Measurements from ENCODE around the gene GRAMD1B.

GRAMD1B gene

GRCh38 chr11:123576082-123576481, 146.0 kb downstream of the GRAMD1B start:
- no peaks in the 10 kb centered on the region for H3K9me3 ChIP-seq
- DNase-seq (ENCODE audit: low spot score in 2 of 2) = no peak
- H3K4me3 ChIP-seq = no peak overlapping the region
- no peaks in the 10 kb centered on the region for H3K4me1 ChIP-seq
- in situ Hi-C loops (cut with MboI; ENCODE audit: low sequenced_read_pairs) = loop anchor here (10.0 kb wide), 1 partner anchor 61 kb away; no protein-coding TSS in a partner anchor
- H3K27me3 ChIP-seq (ENCODE audit: low read depth) = no peaks in the 10 kb centered on the region
- H3K36me3 ChIP-seq (replicated peaks) = no peaks in the 10 kb centered on the region

GRCh38 chr11:123576501-123576900, 146.4 kb downstream of the GRAMD1B start:
- no peak overlapping the region for H3K4me3 ChIP-seq
- no peaks in the 10 kb centered on the region for H3K9me3 ChIP-seq
- no peaks in the 10 kb centered on the region for H3K27me3 ChIP-seq (ENCODE audit: low read depth)
- no peaks in the 10 kb centered on the region for H3K4me1 ChIP-seq
- H3K36me3 ChIP-seq (replicated peaks) = no peaks in the 10 kb centered on the region
- DNase-seq (ENCODE audit: low spot score in 2 of 2) = no peak
- in situ Hi-C loops (cut with MboI; ENCODE audit: low sequenced_read_pairs) = loop anchor here (10.0 kb wide), 1 partner anchor 62 kb away; no protein-coding TSS in a partner anchor

- Histone ChIP-seq H3K9me3 (no peaks in the 10 kb centered on the region), H3K4me3 (no peak overlapping the region), H3K36me3 (replicated peaks) (no peaks in the 10 kb centered on the region), H3K27me3 (ENCODE audit: low read depth) (no peaks in the 10 kb centered on the region), H3K4me1 (no peaks in the 10 kb centered on the region)
- peak; percentile 37 to 86 for DNase-seq (ENCODE audit: low spot score in 2 of 2)
- in situ Hi-C loops (cut with MboI; ENCODE audit: low sequenced_read_pairs) = loop anchor here (10.0 kb wide), 1 partner anchor 62 kb away; no protein-coding TSS in a partner anchor
Observed at GRCh38 chr11:123577081-123577598, 147.1 kb downstream of the GRAMD1B start.

- DNase-seq (ENCODE audit: low spot score in 2 of 2) = no peak
- Histone ChIP-seq H3K4me3 (no peak overlapping the region), H3K27me3 (ENCODE audit: low read depth) (no peaks in the 10 kb centered on the region), H3K9me3 (no peaks in the 10 kb centered on the region), H3K4me1 (no peaks in the 10 kb centered on the region), H3K36me3 (replicated peaks) (no peaks in the 10 kb centered on the region)
- in situ Hi-C loops (cut with MboI; ENCODE audit: low sequenced_read_pairs) = loop anchor here (10.0 kb wide), 1 partner anchor 64 kb away; no protein-coding TSS in a partner anchor
Observed at GRCh38 chr11:123578778-123579481, 148.9 kb downstream of the GRAMD1B start.

GRCh38 chr11:123579482-123579812, 149.4 kb downstream of the GRAMD1B start:
- DNase-seq (ENCODE audit: low spot score in 2 of 2) = no peak
- in situ Hi-C loops (cut with MboI; ENCODE audit: low sequenced_read_pairs) = loop anchor here (10.0 kb wide), 1 partner anchor 65 kb away; no protein-coding TSS in a partner anchor
- no peak overlapping the region for H3K4me3 ChIP-seq
- H3K36me3 ChIP-seq (replicated peaks) = no peaks in the 10 kb centered on the region
- no peaks in the 10 kb centered on the region for H3K9me3 ChIP-seq
- H3K4me1 ChIP-seq = no peaks in the 10 kb centered on the region
- H3K27me3 ChIP-seq (ENCODE audit: low read depth) = no peaks in the 10 kb centered on the region

- H3K9me3 ChIP-seq = no peaks in the 10 kb centered on the region
- H3K4me1 ChIP-seq = no peaks in the 10 kb centered on the region; the same call in 1 of the 2 replicates
- H3K36me3 ChIP-seq (replicated peaks) = no peaks in the 10 kb centered on the region
- H3K4me3 ChIP-seq = no peak overlapping the region
- in situ Hi-C loops (cut with MboI; ENCODE audit: low sequenced_read_pairs) = no loop called here
- no peak for DNase-seq (ENCODE audit: low spot score in 2 of 2)
- no peaks in the 10 kb centered on the region for H3K27me3 ChIP-seq (ENCODE audit: low read depth)
Observed at GRCh38 chr11:123580137-123580536, 150.1 kb downstream of the GRAMD1B start.

GRCh38 chr11:123580557-123581275, 150.6 kb downstream of the GRAMD1B start:
- Histone ChIP-seq H3K9me3 (no peaks in the 10 kb centered on the region), H3K36me3 (replicated peaks) (no peaks in the 10 kb centered on the region), H3K4me3 (no peak overlapping the region), H3K27me3 (ENCODE audit: low read depth) (no peaks in the 10 kb centered on the region), H3K4me1 (peaks cover 5% of the 10 kb centered on the region; the same call in 1 of the 2 replicates)
- peak; percentile 37 to 84 for DNase-seq (ENCODE audit: low spot score in 2 of 2)
- in situ Hi-C loops (cut with MboI; ENCODE audit: low sequenced_read_pairs) = no loop called here

GRCh38 chr11:123581651-123582399, 151.8 kb downstream of the GRAMD1B start:
- no peaks in the 10 kb centered on the region for H3K9me3 ChIP-seq
- H3K4me1 ChIP-seq = peaks cover 5% of the 10 kb centered on the region; the same call in 1 of the 2 replicates
- H3K27me3 ChIP-seq (ENCODE audit: low read depth) = no peaks in the 10 kb centered on the region
- H3K4me3 ChIP-seq = no peak overlapping the region
- in situ Hi-C loops (cut with MboI; ENCODE audit: low sequenced_read_pairs) = no loop called here
- no peak for DNase-seq (ENCODE audit: low spot score in 2 of 2)
- H3K36me3 ChIP-seq (replicated peaks) = no peaks in the 10 kb centered on the region

GRCh38 chr11:123582992-123583504, 153.0 kb downstream of the GRAMD1B start:
- Histone ChIP-seq H3K36me3 (replicated peaks) (no peaks in the 10 kb centered on the region), H3K4me3 (no peak overlapping the region), H3K9me3 (no peaks in the 10 kb centered on the region), H3K27me3 (ENCODE audit: low read depth) (no peaks in the 10 kb centered on the region), H3K4me1 (peaks cover 5% of the 10 kb centered on the region; the same call in 1 of the 2 replicates)
- no peak for DNase-seq (ENCODE audit: low spot score in 2 of 2)
- in situ Hi-C loops (cut with MboI; ENCODE audit: low sequenced_read_pairs) = no loop called here

GRCh38 chr11:123584186-123584585, 154.1 kb downstream of the GRAMD1B start:
- Histone ChIP-seq H3K4me1 (peaks cover 5% of the 10 kb centered on the region; the same call in 1 of the 2 replicates), H3K9me3 (no peaks in the 10 kb centered on the region), H3K27me3 (ENCODE audit: low read depth) (no peaks in the 10 kb centered on the region), H3K4me3 (no peak overlapping the region), H3K36me3 (replicated peaks) (no peaks in the 10 kb centered on the region)
- in situ Hi-C loops (cut with MboI; ENCODE audit: low sequenced_read_pairs) = no loop called here
- DNase-seq (ENCODE audit: low spot score in 2 of 2) = no peak

- Histone ChIP-seq H3K36me3 (replicated peaks) (no peaks in the 10 kb centered on the region), H3K4me3 (no peak overlapping the region), H3K9me3 (no peaks in the 10 kb centered on the region), H3K27me3 (ENCODE audit: low read depth) (no peaks in the 10 kb centered on the region), H3K4me1 (peaks cover 5% of the 10 kb centered on the region; the same call in 1 of the 2 replicates)
- no peak for DNase-seq (ENCODE audit: low spot score in 2 of 2)
- in situ Hi-C loops (cut with MboI; ENCODE audit: low sequenced_read_pairs) = no loop called here
Observed at GRCh38 chr11:123584737-123585136, 154.7 kb downstream of the GRAMD1B start.

GRCh38 chr11:123585206-123585605, 155.1 kb downstream of the GRAMD1B start:
- Histone ChIP-seq H3K9me3 (no peaks in the 10 kb centered on the region), H3K27me3 (ENCODE audit: low read depth) (no peaks in the 10 kb centered on the region), H3K36me3 (replicated peaks) (no peaks in the 10 kb centered on the region), H3K4me3 (no peak overlapping the region), H3K4me1 (peaks cover 5% of the 10 kb centered on the region; the same call in 1 of the 2 replicates)
- in situ Hi-C loops (cut with MboI; ENCODE audit: low sequenced_read_pairs) = no loop called here
- DNase-seq (ENCODE audit: low spot score in 2 of 2) = no peak

GRCh38 chr11:123585706-123586105, 155.6 kb downstream of the GRAMD1B start:
- Histone ChIP-seq H3K27me3 (ENCODE audit: low read depth) (no peaks in the 10 kb centered on the region), H3K4me1 (peaks cover 5% of the 10 kb centered on the region; the same call in 1 of the 2 replicates), H3K36me3 (replicated peaks) (no peaks in the 10 kb centered on the region), H3K9me3 (no peaks in the 10 kb centered on the region), H3K4me3 (no peak overlapping the region)
- in situ Hi-C loops (cut with MboI; ENCODE audit: low sequenced_read_pairs) = no loop called here
- DNase-seq (ENCODE audit: low spot score in 2 of 2) = peak; percentile 32 to 55
